Mammary epithelial cell (primary cell): ENCODE results near the gene UCK2.

Experiments
- CTCF ChIP-seq, 2 donors: IDR thresholded peaks in 1 of 2; conservative IDR thresholded peaks in 1 of 2; 2 replicates each; pipeline ENCODE4 v1.5.1; 2011 to 2012; ENCODE audit warnings: inconsistent platforms in 2 of 2, low read length in 2 of 2, mild to moderate bottlenecking in 2 of 2, control low read depth in 1 of 2, low read depth in 1 of 2; ENCODE audit not compliant: insufficient read depth in 1 of 2; ENCODE audit errors: extremely low read depth in 1 of 2
- EZH2 ChIP-seq: IDR thresholded peaks from 2 replicates; pipeline ENCODE4 v1.6.1; 2012; ENCODE audit warnings: low read length, inconsistent platforms, borderline replicate concordance

- no peak for TF ChIP-seq CTCF (conservative IDR thresholded peaks at IDR 0.05 in 1 of 2, IDR thresholded peaks at IDR 0.05 in 1 of 2; ENCODE audit: extremely low read depth in 1 of 2, insufficient read depth in 1 of 2, low read depth in 1 of 2, low read length in 2 of 2)
- TF ChIP-seq EZH2 = no peak
These were observed 55.6 kb downstream of the UCK2 start for GRCh38 chr1:165883056-165883455.
